GM21515 (cell line): Measurements from ENCODE around the gene CAMK2G.

Experiments
- ATAC-seq: cut with Tn5 transposase; IDR thresholded peaks from one replicate; pipeline ENCODE4 v1.9.1; 2021; ENCODE audit not compliant: unreplicated experiment

The CAMK2G gene

DNA sequence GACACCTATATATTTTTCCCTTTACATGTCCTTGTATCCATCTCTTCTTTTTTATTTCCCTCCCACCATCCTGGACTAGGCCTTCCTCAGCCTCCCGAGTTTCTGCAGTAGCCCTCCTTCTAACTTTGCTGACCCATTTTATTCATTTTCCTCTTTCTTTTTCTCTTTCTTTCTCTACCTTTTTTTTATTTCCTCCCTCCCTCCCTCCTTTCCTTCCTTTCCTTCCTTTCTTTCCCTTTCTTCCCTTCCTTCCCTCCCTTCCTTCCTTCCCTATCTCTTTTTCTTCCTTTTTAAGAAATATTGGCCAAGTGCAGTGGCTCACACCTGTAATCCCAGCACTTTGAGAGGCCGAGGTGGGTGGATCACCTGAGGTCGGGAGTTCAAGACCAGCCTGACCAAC, 9.7 kb upstream of the CAMK2G start:
- no peak for ATAC-seq

- ATAC-seq = no peak
These were observed 7.0 kb upstream of the CAMK2G start for GRCh38 chr10:73881221-73881919.

DNA sequence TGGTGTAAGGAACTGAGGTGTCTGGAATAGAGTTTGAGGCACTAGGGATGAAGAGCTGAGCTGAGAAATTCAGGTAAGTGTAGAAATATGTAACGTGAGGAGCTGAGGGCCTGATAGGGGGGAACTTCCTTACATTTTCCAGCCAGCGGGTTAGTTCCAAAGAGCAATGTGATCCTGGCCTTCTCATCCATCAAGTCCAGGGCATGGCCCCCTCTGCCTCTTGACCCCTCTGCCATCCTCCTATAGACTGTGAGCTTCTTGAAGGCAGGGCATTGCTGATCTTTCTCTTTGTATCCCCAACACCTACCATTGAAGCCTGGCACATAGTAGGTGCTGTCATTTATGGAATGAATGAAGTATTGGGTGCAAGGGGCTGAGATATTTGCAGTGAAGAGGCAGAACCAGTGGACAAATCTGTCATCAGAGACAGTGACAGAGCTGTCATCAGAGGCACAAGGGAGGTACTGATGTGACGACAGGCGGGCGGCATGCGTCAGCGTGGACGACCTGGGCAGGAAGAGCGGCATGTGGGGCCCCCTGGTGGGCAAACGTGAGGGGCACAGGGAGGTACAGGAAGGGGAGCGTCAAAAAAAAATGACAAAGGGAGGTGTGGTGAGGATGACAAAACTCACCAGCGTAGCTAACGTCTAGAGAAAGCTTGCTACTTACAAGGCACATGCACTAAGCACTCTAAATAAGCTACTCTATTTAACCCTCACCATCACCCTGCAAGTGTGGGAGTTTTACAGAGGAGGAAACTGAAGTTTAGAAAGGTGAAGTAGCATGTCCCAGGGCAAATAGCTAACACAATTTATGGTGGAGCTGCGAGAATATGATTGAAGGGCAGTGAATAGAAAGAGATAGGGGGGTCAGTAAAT, 5.2 kb upstream of the CAMK2G start:
- peak; percentile 72 for ATAC-seq

DNA sequence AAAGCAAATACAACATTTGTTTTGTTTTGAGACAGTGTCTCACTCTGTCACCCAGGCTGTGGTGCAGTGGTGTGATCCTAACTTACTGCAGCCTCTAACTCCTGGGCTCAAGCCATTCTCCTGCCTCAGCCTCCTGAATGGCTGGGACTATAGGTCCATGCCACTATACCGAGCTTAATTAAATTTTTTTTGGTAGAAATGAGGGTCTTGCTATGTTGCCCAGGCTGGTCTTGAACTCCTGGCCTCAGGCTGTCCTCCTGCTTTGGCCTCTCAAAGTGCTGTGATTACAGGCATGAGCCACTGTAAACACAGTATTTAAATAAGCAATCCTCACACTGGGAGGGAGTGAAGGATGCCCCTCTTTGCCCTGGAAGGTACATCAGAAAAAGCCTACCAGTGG, 4.0 kb upstream of the CAMK2G start:
- no peak for ATAC-seq

- no peak for ATAC-seq
These were observed 3.3 kb upstream of the CAMK2G start for GRCh38 chr10:73877533-73878160.

- no peak for ATAC-seq
These were observed 2.6 kb upstream of the CAMK2G start for GRCh38 chr10:73876971-73877370.

GRCh38 chr10:73876566-73876965, 2.2 kb upstream of the CAMK2G start:
- ATAC-seq = no peak

- ATAC-seq = no peak
These were observed 1.8 kb upstream of the CAMK2G start for GRCh38 chr10:73876157-73876556.

GRCh38 chr10:73875139-73875475, 752 bp upstream of the CAMK2G start:
- peak; percentile 10 for ATAC-seq

- peak; percentile 8 for ATAC-seq
These were observed 528 bp downstream of the CAMK2G start for GRCh38 chr10:73873838-73874215.

DNA sequence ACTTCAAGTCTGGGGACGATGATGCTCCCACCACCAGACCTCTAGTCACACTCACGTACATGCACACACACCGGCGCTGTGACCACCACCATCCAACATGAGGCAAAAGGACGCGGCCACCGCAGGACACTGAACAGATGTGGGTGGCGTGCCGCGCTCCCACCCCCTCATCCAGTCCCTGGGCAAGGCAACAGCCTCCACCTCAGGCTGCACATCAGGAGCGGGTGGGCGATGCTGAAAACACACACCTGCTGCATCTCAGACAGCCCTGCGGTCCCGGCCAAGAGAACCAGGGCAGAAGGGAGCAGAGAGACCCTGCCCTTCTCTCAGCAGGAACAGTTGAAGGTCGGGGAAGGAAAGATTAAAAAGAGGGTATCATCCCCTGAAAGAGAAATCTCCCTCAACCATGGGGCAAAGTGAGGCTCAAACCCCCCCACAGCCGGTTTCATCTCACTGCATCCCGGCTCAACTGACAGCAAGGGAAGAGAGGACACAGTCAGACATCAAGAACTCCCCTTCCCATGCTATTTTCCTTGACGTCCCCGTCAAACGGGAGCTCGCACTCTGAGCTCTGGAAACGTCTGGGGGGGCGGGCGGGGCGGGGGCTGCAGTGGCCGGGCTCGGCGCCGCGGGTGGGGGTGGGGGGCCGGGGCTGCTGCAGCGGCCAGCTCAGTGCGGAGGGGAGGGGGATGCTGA, 1.1 kb downstream of the CAMK2G start:
- no peak for ATAC-seq

DNA sequence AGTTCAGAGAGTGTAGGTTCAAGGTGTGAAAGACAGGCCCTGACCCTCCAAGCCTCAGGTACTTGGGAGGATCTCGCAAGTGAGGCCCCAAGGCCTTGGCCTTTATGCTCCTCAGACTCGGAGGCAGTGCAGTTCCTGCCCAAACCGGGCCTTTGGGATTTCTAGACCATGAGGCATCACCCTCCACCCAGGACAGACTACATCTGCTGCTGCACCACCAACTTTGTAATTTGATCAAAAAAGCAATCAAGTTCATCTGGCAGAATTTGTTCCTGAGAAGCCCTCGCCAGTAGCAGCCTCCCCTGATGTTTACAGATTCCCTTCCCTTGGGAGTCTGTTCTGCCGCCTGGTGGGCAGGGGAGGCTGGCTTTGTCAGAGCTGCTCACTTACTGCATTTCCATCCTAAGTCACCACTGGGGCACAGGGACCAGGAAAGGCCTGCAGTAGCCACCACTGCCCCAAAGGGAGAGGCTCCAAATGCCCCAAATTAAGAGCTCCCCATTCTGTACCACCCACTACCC, 2.1 kb downstream of the CAMK2G start:
- no peak for ATAC-seq

DNA sequence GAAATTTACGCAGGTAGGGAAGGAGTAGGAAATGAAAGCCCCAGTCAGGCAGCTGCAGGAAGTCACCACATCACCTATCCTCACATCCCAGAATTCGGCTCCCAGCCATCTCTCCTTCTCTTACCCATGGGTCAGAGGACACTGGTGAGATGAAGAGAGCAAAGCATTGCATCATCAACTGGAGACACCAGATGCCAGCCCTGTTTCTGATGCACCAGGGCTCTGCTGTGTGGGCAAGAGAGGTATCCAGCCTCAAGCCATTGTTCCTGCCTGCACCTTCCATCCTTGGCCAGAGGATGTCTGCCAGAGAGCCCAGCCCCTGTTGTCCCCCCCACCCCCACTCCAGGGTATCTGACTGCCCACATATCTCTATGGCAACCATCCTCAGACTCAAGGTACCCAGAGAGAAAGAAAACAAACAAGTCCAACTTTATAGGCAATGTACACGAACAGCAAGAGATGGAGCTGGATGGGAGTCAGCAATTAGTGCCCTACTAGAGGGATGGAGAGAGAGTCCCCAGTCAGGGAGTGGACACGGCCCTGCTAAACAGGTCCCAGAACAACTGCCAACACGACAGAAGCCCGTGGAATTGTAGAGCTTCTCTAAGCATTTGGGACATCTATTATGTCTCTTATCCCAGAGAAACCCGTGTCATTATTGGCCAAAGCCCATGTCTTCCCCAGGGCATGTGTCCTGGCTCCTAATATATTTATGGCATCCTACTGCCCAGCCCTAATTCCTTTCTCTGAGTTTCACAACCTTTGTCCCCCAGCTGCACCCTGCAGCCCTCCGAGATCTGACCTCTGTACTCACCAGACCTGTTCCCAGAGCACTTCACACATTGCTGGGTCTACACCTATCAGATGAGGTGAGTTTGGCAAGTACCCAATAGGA, 2.8 kb downstream of the CAMK2G start:
- ATAC-seq = no peak

- ATAC-seq = no peak
These were observed 5.6 kb downstream of the CAMK2G start for GRCh38 chr10:73868655-73869195.

GRCh38 chr10:73867871-73868631, 6.3 kb downstream of the CAMK2G start:
- no peak for ATAC-seq

DNA sequence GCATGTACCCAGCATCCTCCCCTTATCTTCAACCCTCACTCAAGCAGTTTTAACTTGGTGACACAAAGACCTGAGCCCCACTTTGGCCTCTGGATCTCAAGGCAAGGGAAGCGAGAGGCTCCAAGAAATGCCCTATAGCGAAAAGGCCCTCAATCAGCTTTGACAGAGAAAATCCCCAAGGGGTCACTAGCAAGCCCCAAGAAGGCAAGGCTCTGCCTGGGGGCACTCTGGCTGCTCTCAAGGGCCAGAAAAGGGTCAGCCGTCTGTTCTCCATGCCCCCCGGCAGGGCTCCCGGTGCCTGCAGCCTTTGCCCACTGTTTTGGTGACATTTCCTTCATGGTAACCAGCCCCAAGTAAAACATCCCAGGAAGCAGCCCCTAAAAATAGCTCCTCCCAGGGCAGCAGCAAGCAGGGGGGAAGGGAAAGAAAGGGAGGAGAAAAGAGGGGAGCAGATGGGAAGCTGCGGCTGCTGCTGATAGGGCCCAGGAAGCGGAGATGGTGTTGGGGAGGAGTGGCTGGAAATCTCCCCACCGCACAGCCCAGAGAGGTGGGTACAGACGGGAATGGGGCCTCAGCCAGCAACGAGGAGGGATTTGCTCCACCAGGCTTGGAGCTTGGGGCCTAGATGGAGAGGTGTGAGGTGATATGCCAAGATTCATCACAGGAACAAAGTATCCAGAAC, 7.1 kb downstream of the CAMK2G start:
- no peak for ATAC-seq

DNA sequence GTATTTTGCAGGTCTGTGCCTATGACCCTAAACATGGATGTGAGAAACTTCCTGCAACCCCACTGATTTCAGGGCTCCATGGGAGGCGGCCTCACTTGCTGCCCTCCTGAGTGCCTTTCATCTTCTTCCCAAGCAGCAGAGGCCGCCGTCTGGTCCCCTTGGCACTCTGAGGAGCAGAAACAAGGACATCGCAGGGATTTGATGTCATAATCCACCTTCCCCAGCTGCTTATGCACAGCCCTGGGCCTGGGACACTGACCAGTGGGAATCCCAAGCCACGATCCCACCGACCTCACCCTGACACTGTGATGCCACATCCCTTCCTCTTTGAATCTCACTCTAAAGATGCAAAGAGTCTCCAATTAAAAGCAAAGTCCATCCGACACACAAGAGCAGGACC, 7.7 kb downstream of the CAMK2G start:
- ATAC-seq = no peak
